Islet precursor cell (in vitro differentiated cells): ENCODE data around the gene PGM1.
A peak's percentile ranks its signal among the peaks of the same experiment; 100 is the strongest.

Source experiments
- DNase-seq: peaks from one replicate; pipeline ENCODE4 v3.0.0-alpha.2; 2018

Gene PGM1

DNA sequence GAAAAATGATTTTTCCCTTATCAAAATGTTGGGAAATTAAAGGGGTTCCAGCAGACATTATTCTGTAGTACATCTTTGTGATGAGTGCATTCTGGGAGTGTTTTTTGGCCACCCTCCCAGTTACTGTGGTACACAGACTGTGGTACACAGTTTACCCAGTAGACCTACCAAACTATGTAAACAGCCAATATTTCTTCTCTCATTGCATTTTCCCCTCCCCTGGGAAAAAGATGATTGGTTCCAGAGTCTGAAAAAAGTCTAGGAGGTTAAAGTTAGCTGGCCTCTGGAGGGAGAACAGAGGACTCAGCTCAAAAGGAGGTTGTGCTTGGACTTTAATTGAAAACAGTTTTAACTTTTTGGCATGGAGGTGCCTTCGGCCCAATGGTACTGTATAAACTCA lies 42.5 kb downstream of the PGM1 start:
- DNase-seq: no peak

- DNase-seq: peak; percentile 24
Measured at GRCh38 chr1:63636192-63637105, 43.2 kb downstream of the PGM1 start.

GRCh38 chr1:63638471-63638870 lies 45.3 kb downstream of the PGM1 start:
- peak; percentile 29 for DNase-seq

DNA sequence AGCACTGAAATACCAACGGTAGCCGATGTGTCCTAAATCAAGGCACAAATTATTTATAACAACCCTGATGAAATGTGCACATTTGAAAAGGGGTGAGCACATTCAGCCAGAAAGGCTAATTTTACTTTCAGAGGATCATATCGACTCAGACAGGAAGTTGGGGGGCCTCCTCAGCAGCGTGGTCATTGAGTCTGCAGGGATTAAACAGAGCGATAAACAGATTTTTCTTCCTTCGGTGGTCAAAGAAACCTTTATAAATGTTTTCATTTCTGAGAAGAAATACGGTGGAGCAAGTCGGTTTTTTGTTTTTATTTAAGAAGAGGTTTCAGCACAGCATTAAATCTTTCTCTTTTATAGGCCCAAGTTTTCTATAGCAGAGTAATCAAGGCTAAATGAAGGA lies 45.7 kb downstream of the PGM1 start:
- DNase-seq: no peak

DNA sequence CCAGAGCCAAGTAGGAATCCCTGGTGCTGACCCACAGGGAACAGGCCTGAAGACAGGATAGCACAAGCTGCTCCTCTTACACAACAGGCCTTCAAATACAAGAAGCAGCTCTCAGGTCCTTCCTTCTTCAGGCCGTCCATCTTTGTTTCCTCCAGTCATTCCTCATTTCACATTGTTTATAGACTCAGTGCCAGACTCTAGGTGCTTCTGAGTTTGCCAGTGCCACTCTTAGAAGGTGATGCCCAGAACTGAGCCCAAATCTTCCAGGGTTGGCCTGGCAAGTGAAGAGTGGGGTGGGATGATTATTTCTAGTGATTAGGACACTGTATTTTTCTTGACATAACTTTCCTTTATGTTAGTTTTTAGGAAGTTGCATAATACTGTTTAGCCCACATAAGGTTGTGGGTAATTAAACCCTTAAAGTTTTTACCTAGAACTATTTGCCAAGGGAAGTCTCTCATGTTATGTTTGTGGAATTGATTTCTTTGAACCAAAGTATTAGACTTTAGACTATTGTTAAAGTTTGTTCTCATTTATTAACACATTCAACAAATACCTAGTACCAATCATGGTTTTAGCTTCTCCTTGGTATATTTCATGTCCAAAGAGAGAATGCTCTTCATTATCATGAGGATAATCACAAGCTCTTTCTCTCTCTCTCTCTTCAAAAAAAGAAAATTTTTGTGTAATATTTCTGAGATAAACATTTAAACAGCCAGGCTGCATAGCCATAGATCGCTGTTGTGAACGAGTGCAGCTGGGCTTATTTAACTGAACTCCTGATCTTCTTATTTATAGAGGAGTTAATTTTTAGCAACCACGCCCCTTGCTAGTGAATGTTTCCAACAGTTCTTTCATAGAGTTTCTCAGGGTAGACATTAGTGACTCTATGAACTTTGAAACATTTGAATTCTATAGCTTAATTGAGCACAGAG lies 47.7 kb downstream of the PGM1 start:
- DNase-seq: peak; percentile 11

DNA sequence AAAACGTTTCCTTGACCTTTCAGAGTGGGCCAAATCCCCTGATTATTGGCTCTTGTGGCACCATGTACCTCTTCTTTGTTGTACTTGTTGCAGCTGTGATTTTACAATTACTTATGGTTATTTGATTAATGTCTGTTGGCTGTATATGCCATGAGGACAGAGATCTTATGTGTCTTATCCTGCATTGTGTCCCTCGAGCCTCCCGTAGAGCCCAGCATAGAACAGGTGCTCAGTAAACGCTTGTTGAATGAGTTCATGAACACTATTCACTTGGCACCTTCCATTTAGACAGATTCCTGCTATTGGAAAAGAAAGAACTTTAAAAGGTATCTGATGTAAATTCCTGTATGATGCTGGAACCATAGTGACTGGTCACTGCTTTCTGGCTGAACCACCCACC lies 48.4 kb downstream of the PGM1 start:
- DNase-seq: peak; percentile 19

- DNase-seq: no peak
Measured at GRCh38 chr1:63642901-63643300, 49.7 kb downstream of the PGM1 start.

- peak; percentile 33 for DNase-seq
Measured at GRCh38 chr1:63643517-63643916, 50.3 kb downstream of the PGM1 start.

DNA sequence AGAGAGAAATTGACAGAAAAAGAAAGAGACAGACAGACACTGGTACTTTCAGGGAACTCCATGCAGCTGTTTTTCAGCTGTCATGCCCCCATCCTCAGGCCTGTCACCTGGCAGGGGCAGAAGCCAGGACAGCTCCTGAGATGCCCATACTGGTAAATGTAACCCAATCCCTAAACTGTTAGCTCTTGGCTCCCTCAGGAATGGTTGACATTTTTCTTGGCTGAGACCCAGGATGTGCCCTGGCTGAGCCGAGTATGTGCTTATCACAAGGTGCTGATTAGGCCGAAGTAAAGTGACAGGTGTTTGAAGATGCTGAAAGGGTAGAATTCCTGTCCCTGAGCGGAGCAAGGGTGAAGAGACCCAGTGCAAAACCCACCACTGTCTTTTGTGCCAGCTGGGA lies 50.7 kb downstream of the PGM1 start:
- peak; percentile 48 for DNase-seq

- DNase-seq: no peak
Measured at GRCh38 chr1:63645317-63645716, 52.1 kb downstream of the PGM1 start.

DNA sequence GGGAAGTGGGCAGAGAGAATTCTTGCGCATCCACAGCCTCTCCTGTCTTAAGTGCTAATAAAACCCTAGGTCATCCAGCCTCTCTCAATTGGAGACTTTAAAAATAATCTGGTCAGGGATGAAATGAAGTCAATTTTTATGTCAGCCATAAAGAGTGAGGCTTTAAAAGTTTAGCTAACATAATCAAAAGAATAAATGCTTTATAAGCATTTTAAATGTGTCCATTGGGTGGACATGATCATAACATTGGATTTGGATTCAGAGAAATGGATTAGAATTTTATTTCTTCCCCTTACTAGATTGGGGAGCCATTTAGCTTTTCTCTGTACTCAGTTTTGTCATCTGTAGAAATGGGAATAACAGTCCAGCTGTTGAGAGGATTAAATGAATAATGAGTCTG lies 55.5 kb downstream of the PGM1 start:
- DNase-seq: no peak

GRCh38 chr1:63651161-63651701 lies 58.0 kb downstream of the PGM1 start:
- peak; percentile 90 for DNase-seq

- peak; percentile 21 for DNase-seq
Measured at GRCh38 chr1:63653976-63654375, 60.8 kb downstream of the PGM1 start.

- no peak for DNase-seq
Measured at GRCh38 chr1:63659448-63659847, 66.2 kb downstream of the PGM1 start.

DNA sequence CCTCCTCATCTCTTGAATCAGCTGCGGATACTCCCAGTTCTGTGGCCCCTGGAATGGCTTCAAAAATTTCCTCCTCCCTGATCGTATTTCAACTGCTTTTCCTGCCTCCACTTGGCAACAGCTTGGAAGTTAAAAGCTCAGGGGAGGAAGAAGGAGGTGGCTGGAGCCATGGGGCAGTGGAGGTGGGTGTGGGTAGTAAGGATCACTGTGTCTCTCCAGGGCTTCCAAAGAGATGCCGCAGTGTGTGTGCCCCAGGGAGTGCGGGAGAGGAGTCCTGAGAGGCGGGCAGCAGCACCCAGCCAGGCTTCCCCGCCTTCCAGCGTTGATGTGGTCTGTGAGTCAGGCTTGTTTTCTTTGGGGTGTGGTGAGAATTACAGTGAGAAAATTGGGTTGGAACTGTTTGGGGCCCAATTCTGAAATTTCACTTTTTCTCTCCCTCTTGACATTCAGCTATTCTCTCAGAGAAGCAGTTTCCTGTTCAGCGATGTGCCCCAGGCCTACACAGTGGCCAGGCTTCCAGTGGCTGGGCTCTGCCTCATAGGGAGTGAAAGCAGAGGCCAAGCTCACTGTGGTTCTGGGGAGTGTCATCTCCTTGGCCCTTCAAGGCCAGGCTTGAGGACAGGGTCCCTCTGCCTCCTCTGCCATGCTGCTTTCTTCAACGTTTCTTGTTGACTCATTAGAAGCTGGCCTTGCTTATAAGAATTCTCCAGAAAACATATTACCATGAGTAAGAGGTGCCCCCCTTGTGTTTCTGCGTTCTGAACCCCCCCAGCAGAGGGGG lies 69.0 kb downstream of the PGM1 start:
- DNase-seq: peak; percentile 85

GRCh38 chr1:63662841-63663240 lies 69.6 kb downstream of the PGM1 start:
- peak; percentile 95 for DNase-seq

DNA sequence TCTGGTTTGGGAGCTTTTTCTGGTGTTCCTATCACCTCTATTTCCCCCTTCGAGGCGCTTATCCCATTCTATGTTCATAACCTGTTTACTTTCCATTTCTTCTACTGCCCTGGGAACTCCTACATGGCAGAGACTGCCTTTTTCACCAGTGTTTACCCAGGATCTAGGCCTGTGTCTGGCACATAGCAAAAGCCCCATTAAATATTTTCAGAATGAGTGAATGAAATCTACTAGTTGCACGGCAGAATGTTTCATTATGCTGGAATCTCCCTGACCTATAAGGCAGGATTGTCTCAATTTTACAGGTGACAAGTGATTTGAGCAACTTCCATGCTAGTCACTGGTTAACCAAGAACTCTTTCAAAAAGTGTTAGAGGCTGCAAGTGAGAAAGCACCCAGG lies 70.1 kb downstream of the PGM1 start:
- no peak for DNase-seq

DNA sequence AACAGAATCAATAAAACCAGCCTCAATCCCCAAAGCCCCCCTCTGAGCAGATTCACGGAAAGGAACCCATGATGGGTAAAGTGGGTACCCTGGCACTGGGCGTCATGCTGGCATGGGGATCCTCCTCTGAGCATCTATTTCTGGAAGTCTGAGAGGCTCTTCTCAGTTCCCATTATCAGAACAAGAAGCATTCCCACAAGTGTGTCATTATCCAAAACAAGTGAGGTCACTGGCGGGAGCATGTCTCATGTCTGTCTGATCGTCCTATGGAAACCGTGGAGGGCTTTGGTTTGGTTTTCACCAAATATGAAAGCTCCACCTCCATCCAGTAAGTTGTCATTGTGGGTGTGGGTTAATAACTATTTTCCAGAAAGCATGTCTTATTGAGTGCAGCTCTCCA lies 70.7 kb downstream of the PGM1 start:
- DNase-seq: no peak

DNA sequence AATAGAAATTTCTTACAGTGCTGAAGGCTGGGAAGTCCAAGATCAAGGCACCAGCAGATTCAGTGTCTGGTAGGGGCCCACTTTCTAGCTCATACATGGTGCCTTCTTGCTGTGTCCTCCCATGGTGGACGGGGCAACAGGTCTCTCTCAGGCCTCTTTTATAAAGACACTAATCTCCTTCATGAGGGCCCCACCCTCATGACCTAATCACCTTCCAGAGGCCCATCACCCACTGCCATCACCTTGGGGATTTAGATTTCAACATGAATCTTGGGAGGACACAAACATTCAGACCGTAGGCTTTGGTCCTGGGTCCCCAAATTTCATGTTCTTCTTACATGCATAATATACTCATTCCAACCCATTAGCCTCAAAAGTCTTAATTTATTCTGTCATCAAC lies 71.5 kb downstream of the PGM1 start:
- no peak for DNase-seq

GRCh38 chr1:63665410-63665809 lies 72.2 kb downstream of the PGM1 start:
- no peak for DNase-seq

GRCh38 chr1:63665824-63666223 lies 72.6 kb downstream of the PGM1 start:
- no peak for DNase-seq

DNA sequence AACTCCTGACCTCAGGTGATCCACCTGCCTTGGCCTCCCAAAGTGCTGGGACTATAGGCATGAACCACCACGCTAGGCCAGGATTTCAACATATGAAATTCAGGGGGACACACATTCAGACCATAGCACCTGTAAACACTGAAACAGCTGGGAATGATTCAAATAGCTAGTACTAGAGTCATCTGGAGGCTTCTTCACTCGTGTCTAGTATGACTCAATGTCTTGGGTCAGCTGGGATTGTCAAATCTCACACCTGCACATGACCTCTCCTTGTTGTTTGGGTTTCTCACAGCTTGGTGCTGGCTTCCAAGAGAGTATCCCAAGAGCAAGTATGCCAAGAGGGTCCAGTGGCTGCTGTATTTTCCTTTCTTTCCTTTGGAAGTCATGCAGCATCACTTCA lies 75.1 kb downstream of the PGM1 start:
- DNase-seq: no peak
